Sciatic nerve (tissue), 2 donors: ENCODE measurements around the gene RIC8B. TPM values are rescaled to one million over a fixed set of nuclear protein-coding genes. Genes with fewer than 3 reads are reported as not detected.
"Not testable (repeated sequence)": the region's sequence is repeated elsewhere in the genome, so short reads cannot be mapped to it uniquely, and the experiment has no call there.

Experiments used
- ATAC-seq: fragments of 200-7000 bp; cut with Tn5 transposase; one replicate; pipeline ENCODE4 v1.9.1; 2020; ENCODE audit warnings: mild to moderate bottlenecking, moderate library complexity
- DNase-seq: peaks from one replicate; pipeline ENCODE4 v3.0.0-alpha.2; 2020; ENCODE audit warnings: low spot score
- intact Hi-C: fragments of 100-400 bp; cut with DNase I; formaldehyde crosslinking; loops from one replicate; pipeline ENCODE4 v1.14.2; 2022
- total RNA-seq: library from RNA; stranded (reverse); fragmentation: NEBNext Ultra II Directional; extraction: Animal tissue kit (Norgen Biotek cat#: 25700); gene quantifications from one replicate; pipeline ENCODE4 v1.2.1, GENCODE V29; 2021
- donor health status: DM: no; HTN: no; CAD: no.
- donor health status: DM: no; HTN: no; CAD: no.

RIC8B gene
- total RNA-seq, 1 donor from 2014 or later, result 28.8 TPM

DNA sequence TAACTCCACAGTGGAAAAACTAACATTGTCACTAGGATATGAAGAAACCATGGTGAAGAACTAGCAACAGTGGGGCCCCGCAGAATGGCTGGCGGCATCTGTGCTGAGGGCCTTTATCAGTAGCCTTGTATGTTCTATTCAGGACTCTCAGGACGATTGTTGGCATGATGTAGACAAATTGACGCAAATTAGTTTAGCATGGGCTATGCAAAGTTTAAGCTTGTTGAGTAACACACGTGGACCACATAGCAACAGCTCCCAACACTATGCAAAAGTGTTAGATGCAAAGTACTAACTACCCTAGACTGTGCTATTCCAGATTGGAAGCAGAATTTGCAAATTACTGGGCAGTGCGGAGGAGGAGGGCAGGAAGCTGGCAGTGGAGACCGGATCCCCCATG, 143.0 kb downstream of the RIC8B start:
- ATAC-seq, result no peak
- intact Hi-C loops, result loop anchor here (10.0 kb wide), 1 partner anchor 533 kb away; no protein-coding TSS in a partner anchor

DNA sequence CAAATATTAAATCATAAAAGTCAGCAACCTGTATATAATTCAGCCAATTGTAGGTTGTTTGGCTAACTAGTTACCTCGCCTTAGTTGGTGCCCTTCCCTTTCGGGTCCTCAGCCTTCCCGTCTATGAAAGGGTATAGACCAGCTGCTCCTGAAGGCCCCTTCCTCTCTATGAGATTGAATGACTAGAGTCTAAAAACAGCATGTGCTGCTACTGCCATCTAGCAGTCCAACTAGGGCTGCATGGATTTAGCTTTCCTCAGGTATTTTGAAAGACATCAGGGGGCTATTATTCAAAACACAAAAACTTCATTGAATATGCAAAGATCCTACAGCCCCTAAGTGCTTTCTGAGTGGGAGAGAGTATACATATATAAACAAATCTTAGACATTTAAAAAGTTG, 144.3 kb downstream of the RIC8B start:
- no peak for DNase-seq
- no peak for ATAC-seq
- intact Hi-C loops, result loop anchor here (10.0 kb wide), 1 partner anchor 534 kb away; no protein-coding TSS in a partner anchor

More for the DNA sequence above, 143.0 kb downstream of the RIC8B start:
- no peak for DNase-seq

GRCh38 chr12:106919910-106920544, 145.5 kb downstream of the RIC8B start:
- DNase-seq (no peak), ATAC-seq (peak; percentile 44)
- intact Hi-C loops, result loop anchor here (10.0 kb wide), 1 partner anchor 535 kb away; no protein-coding TSS in a partner anchor

DNA sequence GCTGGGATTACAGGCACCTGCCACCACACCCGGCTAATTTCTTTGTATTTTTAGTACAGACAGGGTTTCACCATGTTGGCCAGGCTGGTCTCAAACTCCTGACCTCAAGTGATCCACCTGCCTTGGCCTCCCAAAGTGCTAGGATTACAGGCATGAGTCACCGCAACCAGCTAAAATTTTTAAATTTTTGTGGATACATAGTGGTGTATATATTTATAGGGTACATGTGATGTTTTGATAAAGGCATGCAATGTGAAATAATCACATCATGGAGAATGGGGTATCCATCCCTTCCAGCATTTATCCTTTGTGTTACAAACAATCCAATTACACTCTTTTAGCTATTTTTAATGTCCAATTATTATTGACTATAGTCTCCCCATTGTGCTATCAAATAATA, 147.5 kb downstream of the RIC8B start:
- intact Hi-C loops, DNase-seq, ATAC-seq: not testable (repeated sequence)

DNA sequence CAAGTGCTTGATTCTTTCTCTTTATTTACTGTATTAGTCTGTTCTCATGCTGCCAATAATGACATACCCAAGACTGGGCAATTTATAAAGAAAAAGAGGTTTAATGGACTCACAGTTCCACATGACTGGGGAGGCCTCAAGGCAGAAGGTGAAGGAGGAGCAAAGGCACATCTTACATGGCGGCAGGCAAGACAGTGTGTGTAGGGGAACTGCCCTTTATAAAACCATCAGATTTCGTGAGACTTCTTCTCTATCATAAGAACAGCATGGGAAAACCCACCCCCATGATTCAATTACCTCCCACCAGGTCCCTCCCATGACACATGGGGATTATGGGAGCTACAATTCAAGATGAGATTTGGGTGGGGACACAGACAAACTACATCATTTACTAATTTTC, 149.1 kb downstream of the RIC8B start:
- ATAC-seq, intact Hi-C loops, DNase-seq: not testable (repeated sequence)

DNA sequence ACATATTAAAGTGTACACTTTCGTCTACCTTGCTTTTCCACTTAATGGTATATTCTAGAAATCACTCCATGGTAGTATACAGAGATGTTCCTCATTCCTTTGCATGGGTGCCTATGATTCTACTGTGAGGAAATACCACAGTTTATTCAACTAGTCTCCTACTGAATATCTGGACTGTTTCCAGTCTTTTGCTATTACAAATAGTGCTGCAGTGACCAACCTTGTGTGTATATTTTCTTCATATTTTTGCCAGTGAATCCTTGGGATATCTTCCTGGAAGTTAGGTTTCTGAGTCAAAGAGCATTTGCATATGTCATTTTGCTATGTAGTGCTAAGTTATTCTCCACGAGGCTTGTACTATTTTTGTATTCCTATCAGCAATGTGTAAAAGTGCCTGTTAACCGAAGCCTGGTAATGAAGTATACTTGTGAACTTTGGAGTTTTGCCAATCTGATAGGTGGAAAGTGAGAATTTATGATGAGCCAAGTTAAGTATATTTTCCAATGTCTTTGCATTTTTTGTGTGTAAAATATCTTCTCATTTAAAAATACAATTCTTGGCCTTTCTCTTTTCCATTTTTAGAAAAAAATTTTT, 149.9 kb downstream of the RIC8B start:
- no peak for DNase-seq
- ATAC-seq, result no peak
- intact Hi-C loops, result no loop called here

DNA sequence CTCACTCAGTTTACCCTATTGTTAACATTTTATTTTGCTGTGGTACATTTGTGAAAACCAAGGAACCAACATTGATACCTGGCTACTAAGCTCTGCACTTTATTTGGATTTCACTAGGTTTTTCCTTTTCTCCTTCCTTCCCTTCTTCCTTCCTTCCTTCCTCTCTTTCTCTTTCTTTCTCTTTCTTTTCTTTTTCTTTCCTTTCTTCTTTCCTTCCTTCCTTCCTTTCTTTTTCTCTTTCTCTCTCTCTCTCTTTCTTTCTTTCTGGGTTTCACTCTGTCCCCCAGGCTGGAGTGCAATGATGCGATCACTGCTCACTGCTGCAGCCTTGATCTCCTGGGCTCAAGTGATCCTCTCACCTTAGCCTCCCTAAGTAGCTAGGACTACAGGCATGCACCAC, 152.2 kb downstream of the RIC8B start:
- DNase-seq (no peak), ATAC-seq (no peak)
- intact Hi-C loops, result no loop called here

DNA sequence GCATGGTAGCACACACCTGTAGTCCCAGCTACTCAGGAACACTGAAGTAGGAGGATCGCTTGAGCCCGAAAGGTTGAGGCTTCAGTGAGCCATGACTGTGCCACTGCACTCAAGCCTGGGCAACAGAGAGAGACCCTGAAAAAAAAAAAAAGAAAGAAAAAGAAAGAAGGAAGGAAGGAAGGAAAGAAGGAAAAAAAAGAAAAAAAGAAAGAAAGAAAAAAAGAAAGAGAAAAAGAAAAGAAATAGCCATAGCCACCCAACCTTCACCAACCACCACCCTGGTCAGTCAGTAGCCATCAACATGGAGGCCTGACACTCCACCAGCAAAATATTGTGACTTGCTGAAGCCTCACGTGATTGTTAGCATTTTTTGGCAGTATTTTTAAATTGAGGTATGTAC, 159.8 kb downstream of the RIC8B start:
- intact Hi-C loops, result no loop called here
- ATAC-seq (no peak), DNase-seq (no peak)

Other genes starting within 250 kb of the RIC8B start
- not detected for gene RFX4, start 191.7 kb upstream of the RIC8B start, total RNA-seq
- gene TMEM263, start 181.2 kb downstream of the RIC8B start, total RNA-seq, result 44.0 TPM
- 15.2 TPM for gene MTERF2, start 212.5 kb downstream of the RIC8B start, total RNA-seq